ENCODE data around the gene STRIP1. TPM values are rescaled to one million over a fixed set of nuclear protein-coding genes. Genes with fewer than 3 reads are reported as not detected.

STRIP1 gene
- total and polyA plus RNA-seq, 2 donors (not counting 1 experiment from before 2014, with no cell fraction given) = 17.2 to 43.8 TPM

DNA sequence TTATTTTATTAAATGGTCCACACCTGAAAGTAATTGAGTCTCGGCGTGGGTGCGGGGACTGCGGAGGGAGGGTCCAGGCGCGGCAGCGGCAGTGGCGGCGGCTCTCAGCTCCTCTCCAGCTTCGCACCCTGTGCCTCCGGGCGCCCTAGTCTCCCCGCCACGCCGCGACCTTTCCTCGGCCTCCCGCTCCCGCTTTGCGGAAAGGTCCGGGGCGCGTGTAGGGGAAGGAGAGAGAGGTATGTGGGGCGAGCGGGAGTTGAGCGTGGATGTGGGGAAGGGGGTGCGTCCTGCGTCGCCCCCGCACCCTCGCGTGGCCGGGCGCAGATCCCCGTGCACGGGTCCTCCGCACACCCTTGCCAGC, 49.4 kb downstream of the STRIP1 start:
- no peaks in the 10 kb centered on the region for H3K36me3 ChIP-seq (ENCODE audit: control insufficient read depth, insufficient read depth, low read length)
- H3K4me1 ChIP-seq (ENCODE audit: control insufficient read depth, extremely low read depth, insufficient read depth, low read length) = no peaks in the 10 kb centered on the region
- H3K27ac ChIP-seq (ENCODE audit: insufficient read depth, low read length) = no peak overlapping the region
- no peaks in the 10 kb centered on the region for H3K9me3 ChIP-seq (ENCODE audit: control insufficient read depth, insufficient read depth, low read depth, low read length)
- no peak for DNase-seq (ENCODE audit: low read depth in 2 of 2)
- H3K4me3 ChIP-seq (replicated peaks in 1 of 4; ENCODE audit: control extremely low read depth in 1 of 4, insufficient read depth in 1 of 4, low read depth in 3 of 4, low read length in 4 of 4) = peak overlapping the region in 3 of 4 experiments; percentile 38 to 59 (median 49)
- no peak overlapping the region for H3K9ac ChIP-seq (ENCODE audit: insufficient read depth, low read length)
- peak overlapping the region; percentile 88 for H3K4me2 ChIP-seq (ENCODE audit: extremely low read depth, insufficient read depth, low read length)
- no peaks in the 10 kb centered on the region for H4K20me1 ChIP-seq (ENCODE audit: control insufficient read depth, extremely low read depth, insufficient read depth, low read length)
- no peak for TF ChIP-seq CTCF (conservative IDR thresholded peaks at IDR 0.05 in 1 of 2, IDR thresholded peaks at IDR 0.05 in 1 of 2; ENCODE audit: low read depth in 1 of 2, low read length in 2 of 2)
- TF ChIP-seq EZH2 (IDR thresholded peaks at IDR 0.05; ENCODE audit: low read length, missing control alignments) = peak; percentile 70
- no peak overlapping the region for H2AFZ ChIP-seq (ENCODE audit: low read length)
- peaks cover 36% of the 10 kb centered on the region for H3K27me3 ChIP-seq (ENCODE audit: control insufficient read depth, insufficient read depth, low read length)
- H3K79me2 ChIP-seq (ENCODE audit: control insufficient read depth, insufficient read depth, low read length) = no peaks in the 10 kb centered on the region

- Histone ChIP-seq H3K4me2 (ENCODE audit: extremely low read depth, insufficient read depth, low read length) (peak overlapping the region; percentile 88), H3K27ac (ENCODE audit: insufficient read depth, low read length) (no peak overlapping the region), H3K4me3 (replicated peaks in 1 of 4; ENCODE audit: control extremely low read depth in 1 of 4, insufficient read depth in 1 of 4, low read depth in 3 of 4, low read length in 4 of 4) (peak overlapping the region; percentile 22 to 59 (median 44)), H2AFZ (ENCODE audit: low read length) (peak overlapping the region; percentile 7), H3K79me2 (ENCODE audit: control insufficient read depth, insufficient read depth, low read length) (no peaks in the 10 kb centered on the region), H3K9ac (ENCODE audit: insufficient read depth, low read length) (peak overlapping the region; percentile 3), H3K4me1 (ENCODE audit: control insufficient read depth, extremely low read depth, insufficient read depth, low read length) (no peaks in the 10 kb centered on the region), H3K9me3 (ENCODE audit: control insufficient read depth, insufficient read depth, low read depth, low read length) (no peaks in the 10 kb centered on the region), H3K36me3 (ENCODE audit: control insufficient read depth, insufficient read depth, low read length) (no peaks in the 10 kb centered on the region), H3K27me3 (ENCODE audit: control insufficient read depth, insufficient read depth, low read length) (peaks cover 36% of the 10 kb centered on the region), H4K20me1 (ENCODE audit: control insufficient read depth, extremely low read depth, insufficient read depth, low read length) (no peaks in the 10 kb centered on the region)
- TF ChIP-seq EZH2 (IDR thresholded peaks at IDR 0.05; ENCODE audit: low read length, missing control alignments) (peak; percentile 69), CTCF (conservative IDR thresholded peaks at IDR 0.05 in 1 of 2, IDR thresholded peaks at IDR 0.05 in 1 of 2; ENCODE audit: low read depth in 1 of 2, low read length in 2 of 2) (no peak)
- peak; percentile 43 to 50 for DNase-seq (ENCODE audit: low read depth in 2 of 2)
These were observed 50.0 kb downstream of the STRIP1 start for GRCh38 chr1:110084227-110085078.

- TF ChIP-seq CTCF (conservative IDR thresholded peaks at IDR 0.05 in 1 of 2, IDR thresholded peaks at IDR 0.05 in 1 of 2; ENCODE audit: low read depth in 1 of 2, low read length in 2 of 2) (no peak), EZH2 (IDR thresholded peaks at IDR 0.05; ENCODE audit: low read length, missing control alignments) (peak; percentile 2)
- H3K9ac ChIP-seq (ENCODE audit: insufficient read depth, low read length) = no peak overlapping the region
- H3K36me3 ChIP-seq (ENCODE audit: control insufficient read depth, insufficient read depth, low read length) = no peaks in the 10 kb centered on the region
- no peak overlapping the region for H2AFZ ChIP-seq (ENCODE audit: low read length)
- no peaks in the 10 kb centered on the region for H3K9me3 ChIP-seq (ENCODE audit: control insufficient read depth, insufficient read depth, low read depth, low read length)
- no peaks in the 10 kb centered on the region for H3K79me2 ChIP-seq (ENCODE audit: control insufficient read depth, insufficient read depth, low read length)
- H3K27ac ChIP-seq (ENCODE audit: insufficient read depth, low read length) = no peak overlapping the region
- H3K4me2 ChIP-seq (ENCODE audit: extremely low read depth, insufficient read depth, low read length) = no peak overlapping the region
- DNase-seq (ENCODE audit: low read depth in 2 of 2) = no peak
- H3K4me1 ChIP-seq (ENCODE audit: control insufficient read depth, extremely low read depth, insufficient read depth, low read length) = no peaks in the 10 kb centered on the region
- H4K20me1 ChIP-seq (ENCODE audit: control insufficient read depth, extremely low read depth, insufficient read depth, low read length) = no peaks in the 10 kb centered on the region
- no peak overlapping the region for H3K4me3 ChIP-seq (replicated peaks in 1 of 4; ENCODE audit: control extremely low read depth in 1 of 4, insufficient read depth in 1 of 4, low read depth in 3 of 4, low read length in 4 of 4)
- peaks cover 36% of the 10 kb centered on the region for H3K27me3 ChIP-seq (ENCODE audit: control insufficient read depth, insufficient read depth, low read length)
These were observed 51.2 kb downstream of the STRIP1 start for GRCh38 chr1:110085671-110086070.

All from fibroblast of lung (primary cell).